A549 treated with CpdA at 1 μM for 4 hours (cell line): ENCODE results near the gene THOC3. TPM values are rescaled to one million over a fixed set of nuclear protein-coding genes. Genes with fewer than 3 reads are reported as not detected.

Experiments
- total RNA-seq: library from RNA; stranded (reverse); fragments of 200-300 nt; extraction: Qiagen RNA extraction; gene quantifications from 5 replicates; pipeline ENCODE4 v1.2.3, GENCODE V29; 2022; ENCODE audit warnings: low read depth

The THOC3 gene, protein sequence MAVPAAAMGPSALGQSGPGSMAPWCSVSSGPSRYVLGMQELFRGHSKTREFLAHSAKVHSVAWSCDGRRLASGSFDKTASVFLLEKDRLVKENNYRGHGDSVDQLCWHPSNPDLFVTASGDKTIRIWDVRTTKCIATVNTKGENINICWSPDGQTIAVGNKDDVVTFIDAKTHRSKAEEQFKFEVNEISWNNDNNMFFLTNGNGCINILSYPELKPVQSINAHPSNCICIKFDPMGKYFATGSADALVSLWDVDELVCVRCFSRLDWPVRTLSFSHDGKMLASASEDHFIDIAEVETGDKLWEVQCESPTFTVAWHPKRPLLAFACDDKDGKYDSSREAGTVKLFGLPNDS
- 55.1 to 62.9 TPM (median 56.5 TPM) in 5 replicates for total RNA-seq

GRCh38 chr5:175967471-175968372, at the start of gene THOC3:
TSS of gene THOC3 (minus strand) at chr5:175968315. CDS start at chr5:175968208, 107 bp downstream.

Other genes with a start within 250 kb of the THOC3 start
- gene CPLX2, start 96.7 kb downstream of the THOC3 start, total RNA-seq: 135 to 163 TPM (median 149 TPM) in 5 replicates